Kidney epithelial cell (primary cell): ENCODE data around the gene RBP2. TPM values are rescaled to one million over a fixed set of nuclear protein-coding genes. Genes with fewer than 3 reads are reported as not detected.

Source experiments
- DNase-seq: peaks from one replicate; pipeline ENCODE4 v3.0.0-alpha.2; 2010; ENCODE audit warnings: low read depth
- H3K27me3 ChIP-seq: 2 replicates; pipeline ENCODE4 v1.6.0; 2011; ENCODE audit warnings: low read length; ENCODE audit not compliant: control insufficient read depth, insufficient read depth
- H3K36me3 ChIP-seq: 2 replicates; pipeline ENCODE4 v1.5.1; 2011; ENCODE audit warnings: low read length; ENCODE audit not compliant: control insufficient read depth, insufficient read depth
- H3K4me3 ChIP-seq: 2 replicates; pipeline ENCODE4 v1.5.1; 2011; ENCODE audit warnings: low read depth, mild to moderate bottlenecking, control low read depth, low read length
- total RNA-seq: library from RNA; depleted of rRNA; stranded (reverse); fragments of >200 nt; gene quantifications from 2 replicates; pipeline ENCODE4 v1.2.3, GENCODE V29; 2015
- TF ChIP-seq, protein P1 (sequence below): IDR thresholded peaks from 2 replicates; pipeline ENCODE4 v1.5.1; 2011; ENCODE audit warnings: mild to moderate bottlenecking, moderate library complexity, low read length, control low read depth, inconsistent platforms; ENCODE audit not compliant: insufficient read depth, poor library complexity, severe bottlenecking

Gene RBP2
- total RNA-seq, 1 donor from 2014 or later, result not detected

DNA sequence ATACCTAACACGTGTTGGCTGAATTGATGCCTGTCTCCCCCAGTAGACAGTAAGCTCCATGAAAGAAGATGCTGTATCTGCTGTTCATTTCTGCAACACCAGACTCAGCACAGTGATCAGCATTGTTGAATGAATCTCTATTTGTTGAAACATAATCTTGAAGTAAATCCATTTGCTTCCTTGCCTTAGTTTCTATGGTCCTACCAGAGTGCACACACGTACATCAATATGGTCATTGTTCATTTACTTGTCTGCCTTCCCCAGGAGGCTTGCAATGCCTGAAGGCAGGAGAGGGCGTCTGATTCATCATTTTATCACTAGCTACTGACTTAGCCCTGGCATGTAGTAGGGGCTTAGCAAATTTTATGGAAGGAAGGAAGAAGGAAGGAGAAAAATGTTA is 19.2 kb downstream of the RBP2 start:
- Histone ChIP-seq H3K4me3 (no peak overlapping the region), H3K27me3 (no peaks in the 10 kb centered on the region), H3K36me3 (no peaks in the 10 kb centered on the region)
- TF ChIP-seq, protein P1, sequence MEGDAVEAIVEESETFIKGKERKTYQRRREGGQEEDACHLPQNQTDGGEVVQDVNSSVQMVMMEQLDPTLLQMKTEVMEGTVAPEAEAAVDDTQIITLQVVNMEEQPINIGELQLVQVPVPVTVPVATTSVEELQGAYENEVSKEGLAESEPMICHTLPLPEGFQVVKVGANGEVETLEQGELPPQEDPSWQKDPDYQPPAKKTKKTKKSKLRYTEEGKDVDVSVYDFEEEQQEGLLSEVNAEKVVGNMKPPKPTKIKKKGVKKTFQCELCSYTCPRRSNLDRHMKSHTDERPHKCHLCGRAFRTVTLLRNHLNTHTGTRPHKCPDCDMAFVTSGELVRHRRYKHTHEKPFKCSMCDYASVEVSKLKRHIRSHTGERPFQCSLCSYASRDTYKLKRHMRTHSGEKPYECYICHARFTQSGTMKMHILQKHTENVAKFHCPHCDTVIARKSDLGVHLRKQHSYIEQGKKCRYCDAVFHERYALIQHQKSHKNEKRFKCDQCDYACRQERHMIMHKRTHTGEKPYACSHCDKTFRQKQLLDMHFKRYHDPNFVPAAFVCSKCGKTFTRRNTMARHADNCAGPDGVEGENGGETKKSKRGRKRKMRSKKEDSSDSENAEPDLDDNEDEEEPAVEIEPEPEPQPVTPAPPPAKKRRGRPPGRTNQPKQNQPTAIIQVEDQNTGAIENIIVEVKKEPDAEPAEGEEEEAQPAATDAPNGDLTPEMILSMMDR, result no peak
- no peak for DNase-seq

DNA sequence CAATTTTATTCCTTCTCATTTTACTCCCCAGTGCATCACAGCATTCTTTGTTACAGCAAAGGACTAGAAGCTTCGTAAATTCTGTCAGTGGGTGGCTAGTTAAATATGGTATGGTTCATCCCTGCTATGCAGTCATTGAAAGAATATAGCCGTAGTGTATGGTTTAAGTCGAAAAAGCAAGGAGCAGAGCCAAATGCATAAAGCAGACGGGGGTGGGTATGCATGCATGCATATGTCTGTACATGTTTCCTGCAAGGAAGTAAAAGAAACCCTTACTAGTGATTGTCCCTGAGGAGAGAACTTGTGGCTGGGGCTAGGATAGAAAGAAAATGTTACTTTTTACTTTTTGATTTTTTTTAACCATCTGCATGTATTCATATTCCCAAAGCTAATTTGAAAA is 19.9 kb downstream of the RBP2 start:
- TF ChIP-seq, protein P1, result no peak
- no peaks in the 10 kb centered on the region for H3K27me3 ChIP-seq
- DNase-seq, result no peak
- H3K4me3 ChIP-seq, result no peak overlapping the region
- H3K36me3 ChIP-seq, result no peaks in the 10 kb centered on the region

DNA sequence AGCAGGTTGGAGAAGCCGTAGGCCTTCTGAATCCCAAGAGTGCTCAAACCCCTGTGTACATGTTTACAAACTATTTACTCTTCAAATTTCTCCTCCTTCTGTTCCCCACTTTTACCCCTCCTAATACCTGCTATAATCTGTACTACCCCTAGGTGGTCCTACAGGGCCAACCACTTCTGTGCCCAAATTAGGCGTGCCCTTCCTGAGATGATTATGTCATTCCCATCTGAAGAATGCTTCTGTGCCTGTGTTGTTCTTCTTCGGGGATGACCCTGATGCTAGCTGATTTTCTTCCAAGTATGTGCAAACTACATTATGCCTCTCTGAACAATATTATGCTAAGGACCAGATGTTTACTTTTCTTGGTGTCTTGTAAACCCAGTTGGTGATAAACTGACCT is 20.5 kb downstream of the RBP2 start:
- TF ChIP-seq, protein P1, result no peak
- no peak for DNase-seq
- Histone ChIP-seq H3K27me3 (no peaks in the 10 kb centered on the region), H3K36me3 (no peaks in the 10 kb centered on the region), H3K4me3 (no peak overlapping the region)

DNA sequence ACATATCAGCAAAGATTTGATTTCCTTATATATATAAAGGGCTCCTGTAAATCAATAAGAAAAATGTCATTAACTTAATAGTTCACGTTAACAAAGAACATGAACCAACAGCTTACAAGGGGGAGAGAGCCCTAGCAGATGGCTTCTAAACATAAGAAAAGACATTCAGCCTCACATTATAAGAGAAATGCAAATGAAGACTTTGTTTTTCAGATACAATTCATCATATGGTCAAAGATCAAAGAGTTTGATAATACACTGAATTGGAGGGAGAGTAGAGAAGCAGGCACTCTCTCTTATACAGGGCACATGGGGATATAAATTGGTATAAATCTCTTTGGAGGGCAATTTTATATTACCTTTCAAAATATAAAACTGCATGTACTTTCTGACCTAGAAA is 21.1 kb downstream of the RBP2 start:
- no peaks in the 10 kb centered on the region for H3K27me3 ChIP-seq
- TF ChIP-seq, protein P1, result no peak
- no peak overlapping the region for H3K4me3 ChIP-seq
- no peaks in the 10 kb centered on the region for H3K36me3 ChIP-seq
- DNase-seq, result no peak

DNA sequence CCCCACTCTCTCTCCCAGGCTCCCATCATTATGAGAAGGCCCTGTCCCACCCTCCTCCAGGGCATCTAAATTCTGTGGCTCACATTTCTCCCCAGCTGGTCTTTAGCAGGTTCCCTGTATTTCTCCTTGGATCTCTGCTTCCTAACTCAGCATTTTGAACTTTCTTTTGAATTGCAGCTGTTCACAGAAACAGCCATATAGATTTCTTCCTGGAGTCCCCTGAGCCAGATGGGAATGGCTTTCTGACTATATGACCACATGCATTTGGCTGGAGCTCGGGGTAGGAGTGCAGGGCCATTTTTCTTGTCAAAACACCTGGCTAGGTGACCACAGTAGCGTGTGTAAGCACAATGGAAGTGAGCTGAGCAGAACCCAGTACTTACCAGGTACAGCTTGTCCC is 22.0 kb downstream of the RBP2 start:
- TF ChIP-seq, protein P1, result no peak
- Histone ChIP-seq H3K36me3 (no peaks in the 10 kb centered on the region), H3K4me3 (no peak overlapping the region), H3K27me3 (no peaks in the 10 kb centered on the region)
- no peak for DNase-seq

DNA sequence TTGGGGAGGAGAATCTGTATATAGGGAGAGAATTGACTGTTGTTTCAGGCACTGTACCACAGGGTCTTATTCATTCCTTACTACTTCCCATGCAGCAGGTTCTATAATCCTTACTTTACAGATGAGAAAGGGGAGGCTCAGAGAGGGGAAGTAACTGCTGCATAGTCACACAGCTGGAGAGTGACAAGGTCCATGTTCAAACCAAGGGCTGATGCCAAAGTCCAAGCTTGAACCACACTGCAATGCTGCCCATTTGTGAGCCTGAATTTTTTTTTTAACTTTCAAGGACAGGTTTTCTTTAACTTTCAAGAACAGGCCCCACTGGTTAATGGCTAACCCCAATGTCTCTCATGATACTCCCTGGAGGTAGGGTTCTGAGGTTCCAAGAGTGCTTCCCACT is 26.2 kb downstream of the RBP2 start:
- TF ChIP-seq, protein P1, result no peak
- Histone ChIP-seq H3K4me3 (no peak overlapping the region), H3K36me3 (no peaks in the 10 kb centered on the region), H3K27me3 (no peaks in the 10 kb centered on the region)
- no peak for DNase-seq
